ENCODE results near the gene PP2D1.
"Not testable (repeated sequence)": the region's sequence is repeated elsewhere in the genome, so short reads cannot be mapped to it uniquely, and the experiment has no call there.

PP2D1 gene

GRCh38 chr3:19972054-19972453, 40.0 kb downstream of the PP2D1 start:
- DNase-seq (ENCODE audit: low read depth in 2 of 3, low spot score in 1 of 3) = no peak

DNA sequence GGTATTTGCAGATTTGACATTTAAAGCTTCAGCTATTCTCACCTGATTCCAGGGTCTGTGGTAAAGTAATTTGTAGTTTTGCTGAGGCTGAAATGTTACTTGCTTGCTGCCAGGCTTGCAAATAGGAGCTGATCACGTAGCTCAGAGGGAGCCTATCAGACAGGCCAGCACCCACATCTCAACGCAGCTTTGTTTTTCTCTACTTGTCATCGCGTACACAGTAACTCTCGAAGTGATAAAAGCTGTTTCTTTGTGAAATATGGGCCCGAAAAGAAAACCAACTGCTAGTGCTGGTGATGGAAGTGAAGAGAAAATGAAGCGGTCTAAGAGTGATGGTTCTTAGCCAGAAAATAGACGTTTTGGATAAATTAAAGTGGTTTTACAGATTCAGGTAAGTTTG, 41.7 kb downstream of the PP2D1 start:
- DNase-seq (ENCODE audit: low read depth in 2 of 3, low spot score in 1 of 3) = no peak

- DNase-seq (ENCODE audit: low read depth in 2 of 3, low spot score in 1 of 3) = no peak
These were observed 44.3 kb downstream of the PP2D1 start for GRCh38 chr3:19967812-19968211.

DNA sequence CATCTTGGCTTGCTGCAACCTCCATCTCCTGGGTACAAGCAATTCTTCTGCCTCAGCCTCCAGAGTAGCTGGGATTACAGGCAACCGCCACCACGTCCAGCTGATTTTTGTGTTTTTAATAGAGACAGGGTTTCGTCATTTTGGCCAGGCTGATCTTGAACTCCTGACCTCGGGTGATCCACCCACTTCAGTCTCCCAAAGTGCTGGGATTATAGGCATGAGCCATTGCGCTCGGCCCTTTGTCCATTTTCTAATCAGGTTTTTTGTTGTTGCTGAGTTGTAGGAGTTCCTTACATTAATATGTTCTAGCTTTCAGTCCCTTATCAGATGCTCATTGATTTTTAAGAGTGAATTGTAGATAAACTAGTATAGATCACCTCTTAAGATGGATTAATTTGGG, 44.9 kb downstream of the PP2D1 start:
- no peak for DNase-seq (ENCODE audit: low read depth in 2 of 3, low spot score in 1 of 3)

GRCh38 chr3:19961960-19962359, 50.1 kb downstream of the PP2D1 start:
- no peak for DNase-seq (ENCODE audit: low read depth in 2 of 3, low spot score in 1 of 3)

DNA sequence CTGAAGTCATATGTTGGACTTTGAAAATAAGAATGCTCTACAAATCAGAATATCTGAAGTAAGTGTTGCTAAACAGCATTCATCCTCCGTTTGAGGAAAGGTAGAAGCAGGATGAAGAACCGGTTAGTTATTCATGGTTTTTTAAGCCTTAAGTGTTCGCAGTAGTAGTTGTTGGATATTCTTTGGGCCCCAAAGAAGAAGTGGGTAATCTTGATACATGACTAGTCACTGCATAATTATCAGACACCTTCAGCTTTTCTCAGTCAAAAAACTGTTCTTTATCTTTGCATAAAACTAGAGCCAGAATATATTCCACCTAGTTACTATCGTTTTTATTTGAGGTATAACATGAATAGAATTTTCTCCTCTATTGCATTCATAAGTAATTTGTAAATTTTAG, 51.4 kb downstream of the PP2D1 start:
- DNase-seq (ENCODE audit: low read depth in 2 of 3, low spot score in 1 of 3) = no peak

- no peak for DNase-seq (ENCODE audit: low read depth in 2 of 3, low spot score in 1 of 3)
These were observed 52.6 kb downstream of the PP2D1 start for GRCh38 chr3:19959505-19959904.

DNA sequence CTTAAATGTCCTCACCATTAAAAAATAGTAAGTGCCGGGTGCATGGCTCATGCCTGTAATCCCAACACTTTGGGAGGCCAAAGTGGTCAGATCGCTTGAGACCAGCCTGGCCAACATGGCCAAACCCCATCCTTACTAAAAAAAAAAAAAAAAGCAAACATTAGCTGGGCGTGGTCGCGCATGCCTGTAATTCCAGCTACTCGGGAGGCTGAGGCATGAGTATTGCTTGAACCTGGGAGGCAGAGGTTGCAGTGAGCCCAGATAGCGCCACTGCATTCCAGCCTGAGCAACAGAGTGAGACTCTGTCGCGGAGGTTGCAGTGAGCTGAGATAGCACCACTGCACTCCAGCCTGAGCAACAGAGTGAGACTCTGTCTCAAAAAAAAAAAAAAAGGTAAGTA, 54.7 kb downstream of the PP2D1 start:
- not testable (repeated sequence) for DNase-seq (ENCODE audit: low read depth in 2 of 3, low spot score in 1 of 3)

- no peak for DNase-seq (ENCODE audit: low read depth in 2 of 3, low spot score in 1 of 3)
These were observed 57.4 kb downstream of the PP2D1 start for GRCh38 chr3:19954676-19955075.

DNA sequence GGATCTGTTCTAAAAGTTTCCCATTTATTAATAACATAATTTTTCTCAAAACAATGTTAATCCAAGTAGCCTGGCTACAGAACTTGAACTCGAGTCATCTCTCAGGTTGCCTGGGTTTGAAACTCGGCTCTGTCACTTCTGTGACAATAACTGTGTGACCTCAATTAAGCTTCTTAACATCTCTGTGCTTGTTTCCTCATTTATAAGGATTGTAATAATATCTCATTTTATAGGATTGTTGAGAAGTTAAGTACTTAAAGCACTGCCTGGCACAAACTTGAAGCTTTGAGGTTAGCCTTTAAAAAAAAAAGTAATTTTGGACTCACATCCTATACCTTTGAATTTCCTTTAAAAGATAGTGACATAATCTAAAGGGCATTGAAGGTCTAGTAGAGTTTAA, 61.7 kb downstream of the PP2D1 start:
- DNase-seq (ENCODE audit: low read depth in 2 of 3, low spot score in 1 of 3) = no peak

DNA sequence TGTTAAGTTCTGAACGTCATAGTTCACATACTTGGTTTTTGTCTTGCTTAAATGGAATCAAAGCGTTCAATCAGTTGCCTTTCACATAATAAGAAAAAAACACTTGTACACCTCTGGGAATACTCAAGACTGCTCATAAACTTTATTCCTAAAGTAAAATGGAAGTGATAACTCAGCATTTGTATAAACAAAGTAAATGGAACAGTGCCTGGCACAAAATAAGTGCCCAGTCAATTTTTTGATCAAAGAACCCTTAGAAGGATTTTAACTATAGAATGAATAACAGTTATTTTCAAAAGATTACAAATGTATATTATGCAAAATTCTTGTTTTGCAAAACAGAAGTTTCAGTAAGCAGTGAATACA, 63.9 kb downstream of the PP2D1 start:
- no peak for DNase-seq (ENCODE audit: low read depth in 2 of 3, low spot score in 1 of 3)

GRCh38 chr3:19947549-19948225, 64.4 kb downstream of the PP2D1 start:
- DNase-seq (ENCODE audit: low read depth in 2 of 3, low spot score in 1 of 3) = peak in 1 of 3 donors; percentile 39

- peak; percentile 95 to 96 (median 95) for DNase-seq (ENCODE audit: low read depth in 2 of 3, low spot score in 1 of 3)
These were observed 65.1 kb downstream of the PP2D1 start, which contains the start of gene RAB5A for GRCh38 chr3:19946832-19947548. TSS of gene RAB5A (plus strand) at chr3:19947097. CDS start at chr3:19950899, 3,802 bp downstream.

DNA sequence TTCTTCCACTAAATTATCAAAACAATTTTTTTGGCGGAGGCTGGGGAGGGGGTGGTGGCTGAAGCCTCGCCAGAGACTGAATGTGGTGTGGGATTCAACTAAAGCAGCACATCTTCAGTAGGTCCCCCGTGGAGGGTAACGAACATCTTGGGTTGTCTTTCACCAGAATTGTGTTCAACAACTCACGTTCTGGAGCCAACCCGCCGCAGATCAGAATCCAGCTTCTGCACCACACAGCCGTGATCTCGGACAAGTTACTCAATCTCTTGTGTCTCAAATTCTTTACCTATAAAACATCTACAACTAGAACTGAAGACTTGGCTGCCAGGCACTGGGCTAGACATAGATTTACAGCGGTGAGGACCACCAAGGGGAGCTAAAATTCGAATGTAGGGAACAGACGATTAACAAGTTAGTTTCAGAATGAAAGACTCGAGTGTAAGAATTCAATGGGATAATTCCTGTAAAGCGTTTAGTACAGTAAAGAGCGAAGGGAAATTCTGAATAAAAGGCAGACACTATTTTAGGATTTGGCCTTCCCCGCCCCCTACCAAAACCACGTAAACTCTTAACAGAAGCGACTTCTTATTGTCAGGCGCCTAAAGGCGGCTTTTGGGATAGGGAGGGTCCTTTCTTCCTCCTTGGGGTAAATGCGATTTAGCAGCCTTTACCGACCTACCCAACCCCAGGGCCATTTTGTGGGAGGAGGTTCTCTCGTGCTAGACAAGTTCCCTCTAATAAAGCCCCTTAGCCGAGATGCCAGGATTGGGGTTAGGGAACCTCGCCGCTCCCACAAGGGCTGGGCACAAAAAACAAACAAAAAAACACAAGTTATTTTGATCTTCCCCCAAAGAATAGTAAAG, 65.9 kb downstream of the PP2D1 start:
- peak in 1 of 3 donors; percentile 11 for DNase-seq (ENCODE audit: low read depth in 2 of 3, low spot score in 1 of 3)

DNA sequence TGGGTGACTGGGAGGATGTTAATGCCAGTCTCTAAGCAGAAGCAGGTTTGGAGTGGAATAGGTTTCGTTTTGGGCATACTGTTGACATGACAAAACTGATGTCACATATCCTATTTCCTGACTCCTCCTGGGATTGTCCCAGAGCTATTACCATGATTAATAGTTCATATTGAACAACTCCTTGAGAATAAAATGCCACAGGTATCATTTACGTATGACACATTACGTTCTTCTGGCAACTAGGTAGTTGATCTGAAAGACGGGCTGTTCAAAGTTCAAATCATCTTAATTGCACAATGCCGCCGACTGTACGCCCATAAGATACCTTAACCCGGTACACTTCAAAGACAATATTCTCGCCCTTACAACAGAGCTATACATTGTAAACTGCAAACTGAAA, 66.5 kb downstream of the PP2D1 start:
- DNase-seq (ENCODE audit: low read depth in 2 of 3, low spot score in 1 of 3) = no peak

- DNase-seq (ENCODE audit: low read depth in 2 of 3, low spot score in 1 of 3) = no peak
These were observed 71.4 kb downstream of the PP2D1 start for GRCh38 chr3:19940643-19941042.

DNA sequence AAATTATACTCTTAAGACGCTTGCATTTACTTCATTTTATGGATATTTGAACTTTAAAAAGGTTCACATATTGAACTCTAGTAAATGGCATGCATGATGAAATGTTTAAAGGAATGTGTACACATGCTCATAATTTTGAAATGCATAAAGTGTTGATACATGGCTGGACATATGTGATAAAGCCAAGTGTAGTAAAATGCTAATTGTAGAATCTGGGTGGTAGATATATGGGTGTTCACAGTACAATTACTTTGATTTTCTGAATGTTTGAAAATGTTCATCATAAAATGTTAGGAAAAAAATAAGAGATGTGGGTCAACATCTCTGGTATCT, 73.8 kb downstream of the PP2D1 start:
- no peak for DNase-seq (ENCODE audit: low read depth in 2 of 3, low spot score in 1 of 3)

GRCh38 chr3:19937459-19938294, 74.4 kb downstream of the PP2D1 start:
- peak in 1 of 3 donors; percentile 8 for DNase-seq (ENCODE audit: low read depth in 2 of 3, low spot score in 1 of 3)

Data from stimulated activated CD4-positive, alpha-beta T cell treated with anti-CD3 and anti-CD28 coated beads, Interleukin-12 subunit alpha, Interleukin-12 subunit beta, amount 100 ng/mL, for 48 hours (primary cell).